Suppressor macrophage (primary cell): ENCODE results near the gene LRMDA.
"Not testable (repeated sequence)": the region's sequence is repeated elsewhere in the genome, so short reads cannot be mapped to it uniquely, and the experiment has no call there.

ENCODE experiments used
- DNase-seq, 4 experiments: peaks; one replicate each; pipeline ENCODE4 v3.0.0-alpha.2; 2020 to 2022

LRMDA gene

DNA sequence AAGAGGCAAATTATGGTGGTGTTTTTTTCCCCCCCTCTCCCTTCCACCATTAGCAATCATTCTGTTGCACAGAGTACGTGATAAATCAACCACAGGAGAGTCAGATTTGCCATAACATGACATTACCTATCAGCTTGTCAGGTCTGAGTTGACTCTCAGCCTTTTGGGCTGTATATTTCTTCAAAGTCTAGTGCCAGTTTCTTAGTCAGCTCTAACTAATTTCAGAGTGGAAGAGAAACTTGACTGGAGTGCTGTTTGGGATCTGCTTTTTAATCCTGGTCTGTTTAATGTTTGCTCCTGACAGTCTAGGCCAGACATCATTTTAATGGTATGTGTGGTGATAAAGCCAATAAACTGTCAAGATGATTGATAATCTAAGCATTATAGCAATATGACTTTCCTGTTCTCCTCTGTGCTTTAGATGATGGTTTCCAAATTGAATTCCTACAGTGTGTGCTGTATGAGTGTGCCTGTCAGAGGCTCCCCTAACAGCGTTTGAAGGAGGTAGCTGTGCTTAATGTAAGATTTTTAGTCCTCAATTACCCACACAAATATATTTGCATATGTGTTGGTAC lies 76.9 kb downstream of the LRMDA start:
- no peak for DNase-seq

DNA sequence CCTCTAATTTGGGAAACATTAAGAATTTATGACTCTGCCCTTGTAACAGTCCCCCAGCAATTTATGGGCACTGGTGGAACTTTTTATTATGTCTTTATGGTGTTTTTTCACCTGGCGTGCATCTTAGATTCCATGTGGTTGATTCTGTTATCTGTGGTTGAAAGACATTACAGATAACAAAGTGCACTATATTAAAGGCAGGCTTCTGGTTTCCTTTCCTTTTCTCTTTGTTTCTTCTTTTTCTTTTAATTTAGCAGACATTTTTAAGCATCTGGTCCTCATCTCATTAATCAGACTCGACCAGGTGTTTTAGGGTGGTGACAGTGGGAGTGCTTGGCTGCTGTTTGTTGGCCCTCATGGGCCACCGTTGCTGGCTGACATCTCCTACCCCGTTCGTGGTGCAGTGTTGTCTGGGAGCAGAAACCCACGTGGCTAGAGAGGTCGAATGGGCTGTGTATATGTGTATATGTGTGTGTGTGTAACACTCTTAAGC lies 77.4 kb downstream of the LRMDA start:
- no peak for DNase-seq

DNA sequence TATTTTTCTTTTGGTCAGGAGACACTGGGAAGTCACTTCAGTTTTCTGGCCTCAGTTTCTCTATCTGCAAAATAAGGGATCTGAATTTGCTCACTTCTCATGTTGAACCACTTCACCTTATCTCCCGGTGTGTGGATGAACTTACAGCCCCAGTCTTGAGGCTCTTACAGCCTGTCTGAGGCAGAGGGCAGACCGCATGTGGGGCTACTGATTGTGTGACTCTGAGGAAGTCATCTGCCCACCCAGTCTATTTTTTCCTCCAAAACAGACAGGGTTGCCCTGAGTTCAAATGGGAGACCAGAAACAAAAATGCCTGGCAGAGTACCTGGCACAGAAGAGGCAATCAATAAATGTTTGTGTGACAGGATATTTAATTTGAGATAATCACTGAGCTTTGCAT lies 78.3 kb downstream of the LRMDA start:
- DNase-seq: peak in 3 of 4 experiments; percentile 47 to 52 (median 48)

DNA sequence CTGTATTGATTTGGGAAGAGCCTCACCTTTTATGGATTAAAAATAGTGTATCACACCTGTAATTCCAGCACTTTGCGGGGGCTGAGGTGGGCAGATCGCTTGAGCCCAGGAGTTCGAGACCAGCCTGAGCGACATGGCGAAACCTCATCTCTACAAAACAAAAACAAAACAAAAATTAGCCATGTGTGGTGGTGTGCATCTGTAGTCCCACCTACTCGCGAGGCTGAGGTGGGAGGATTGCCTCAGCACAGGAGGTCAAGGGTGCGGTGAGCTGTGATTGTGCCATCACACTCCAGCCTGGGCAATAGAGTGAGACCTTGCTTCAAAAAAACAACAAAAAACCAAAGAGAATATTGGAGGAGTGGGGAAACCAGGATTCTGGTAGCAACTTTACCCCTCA lies 79.6 kb downstream of the LRMDA start:
- peak in 3 of 4 experiments; percentile 19 to 31 (median 30) for DNase-seq

DNA sequence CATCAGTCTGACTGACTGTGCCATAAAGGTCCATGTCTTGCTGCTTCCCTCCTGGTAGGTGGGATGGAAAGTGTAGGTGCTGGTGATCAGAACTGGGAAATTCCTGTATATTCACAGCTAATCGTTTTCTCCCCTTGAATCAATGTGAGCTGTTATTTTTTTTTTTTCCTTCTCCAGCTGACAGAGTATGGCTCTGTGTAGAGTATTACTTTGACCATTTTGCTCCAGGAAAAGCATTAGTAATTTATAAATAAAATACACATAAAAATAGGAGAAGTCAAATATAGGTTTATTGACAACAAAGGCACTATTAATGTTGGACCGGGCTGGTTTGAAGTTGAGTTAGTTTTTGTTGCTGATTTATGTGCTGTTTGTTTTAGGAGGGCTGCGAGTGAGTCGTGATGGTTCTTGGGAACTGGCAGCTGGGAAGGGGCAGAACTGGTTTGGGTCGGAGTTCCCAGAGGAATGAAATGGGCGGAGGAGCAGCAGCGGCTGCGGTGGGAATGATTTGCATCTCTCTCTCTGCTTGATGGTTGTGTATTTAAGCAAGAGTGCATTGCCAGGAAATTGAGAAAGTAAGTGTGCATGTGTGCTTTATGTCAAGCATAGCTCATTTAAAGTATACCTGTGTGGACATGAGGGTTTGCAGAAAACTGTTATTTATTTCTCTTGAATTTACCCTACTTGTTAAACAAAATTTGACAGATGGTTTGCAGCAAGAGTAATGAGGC lies 80.9 kb downstream of the LRMDA start:
- DNase-seq: no peak

DNA sequence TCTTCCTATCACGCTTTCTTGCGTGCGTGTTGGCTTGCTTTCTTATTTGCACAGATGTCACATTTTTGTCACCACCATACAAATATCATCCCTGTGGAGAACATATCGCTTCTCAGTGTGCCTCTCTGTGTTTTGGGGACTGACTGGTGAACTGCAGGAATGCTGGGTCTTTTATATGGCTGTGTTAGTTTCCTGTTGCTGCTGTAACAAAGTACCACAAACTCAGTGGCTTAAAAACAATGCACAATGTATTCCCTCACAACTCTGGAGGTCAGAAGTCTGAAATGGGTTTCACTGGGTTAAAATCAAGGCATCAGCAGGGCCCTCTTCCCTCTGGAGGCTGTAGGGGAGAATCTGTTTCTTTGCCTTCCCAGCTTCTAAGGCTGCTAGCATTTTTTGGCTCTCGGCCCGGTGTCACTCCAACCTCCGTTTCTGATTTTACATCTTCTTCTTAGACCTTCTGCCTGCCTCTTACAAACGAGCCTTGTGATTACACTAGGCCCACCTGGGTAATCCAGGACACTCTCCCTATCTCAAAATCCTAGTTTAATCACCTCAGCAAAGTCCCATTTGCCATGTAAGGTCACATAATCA lies 82.0 kb downstream of the LRMDA start:
- DNase-seq: no peak

DNA sequence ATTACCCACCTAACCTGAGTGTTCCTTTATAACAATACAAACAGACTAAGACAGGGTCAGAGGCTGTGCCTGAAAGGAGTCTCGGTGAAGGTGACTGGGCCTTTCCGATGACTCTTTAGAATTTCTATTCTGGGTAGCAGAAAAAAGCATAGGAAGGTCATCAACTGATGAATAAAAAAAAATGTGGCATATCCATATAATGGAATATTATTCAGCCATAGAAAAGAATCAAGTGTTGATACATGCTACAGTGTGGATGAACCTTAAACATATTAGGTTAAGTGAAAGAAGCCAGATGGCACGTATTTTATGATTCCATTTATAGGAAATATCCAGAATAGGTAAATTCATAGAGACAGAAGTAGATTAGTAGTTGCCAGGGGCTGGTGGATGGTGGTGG lies 83.4 kb downstream of the LRMDA start:
- no peak for DNase-seq

DNA sequence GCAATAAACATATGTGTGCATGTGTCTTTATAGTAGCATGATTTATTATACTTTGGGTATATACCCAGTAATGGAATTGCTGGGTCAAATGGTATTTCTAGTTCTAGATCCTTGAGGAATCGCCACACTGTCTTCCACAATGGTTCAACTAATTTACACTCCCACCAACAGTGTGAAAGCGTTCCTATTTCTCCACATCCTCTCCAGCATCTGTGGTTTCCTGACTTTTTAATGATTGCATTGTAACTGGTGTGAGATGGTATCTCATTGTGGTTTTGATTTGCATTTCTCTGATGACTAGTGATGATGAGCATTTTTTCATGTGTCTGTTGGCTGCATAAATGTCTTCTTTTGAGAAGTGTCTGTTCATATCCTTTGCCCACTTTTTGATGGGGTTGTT lies 84.7 kb downstream of the LRMDA start:
- DNase-seq: not testable (repeated sequence)

DNA sequence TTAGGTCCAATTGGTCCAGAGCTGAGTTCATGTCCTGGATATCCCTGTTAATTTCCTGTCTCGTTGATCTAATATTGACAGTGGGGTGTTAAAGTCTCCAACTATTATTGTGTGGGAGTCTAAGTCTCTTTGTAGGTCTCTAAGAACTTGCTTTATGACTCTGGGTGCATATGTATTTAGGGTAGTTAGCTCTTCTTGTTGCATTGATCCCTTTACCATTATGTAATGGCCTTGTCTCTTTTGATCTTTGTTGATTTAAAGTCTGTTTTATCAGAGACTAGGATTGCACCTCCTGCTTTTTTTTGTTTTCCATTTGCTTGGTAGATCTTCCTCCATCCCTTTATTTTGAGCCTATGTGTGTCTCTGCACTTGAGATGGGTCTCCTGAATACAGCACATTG lies 87.8 kb downstream of the LRMDA start:
- DNase-seq: not testable (repeated sequence)

DNA sequence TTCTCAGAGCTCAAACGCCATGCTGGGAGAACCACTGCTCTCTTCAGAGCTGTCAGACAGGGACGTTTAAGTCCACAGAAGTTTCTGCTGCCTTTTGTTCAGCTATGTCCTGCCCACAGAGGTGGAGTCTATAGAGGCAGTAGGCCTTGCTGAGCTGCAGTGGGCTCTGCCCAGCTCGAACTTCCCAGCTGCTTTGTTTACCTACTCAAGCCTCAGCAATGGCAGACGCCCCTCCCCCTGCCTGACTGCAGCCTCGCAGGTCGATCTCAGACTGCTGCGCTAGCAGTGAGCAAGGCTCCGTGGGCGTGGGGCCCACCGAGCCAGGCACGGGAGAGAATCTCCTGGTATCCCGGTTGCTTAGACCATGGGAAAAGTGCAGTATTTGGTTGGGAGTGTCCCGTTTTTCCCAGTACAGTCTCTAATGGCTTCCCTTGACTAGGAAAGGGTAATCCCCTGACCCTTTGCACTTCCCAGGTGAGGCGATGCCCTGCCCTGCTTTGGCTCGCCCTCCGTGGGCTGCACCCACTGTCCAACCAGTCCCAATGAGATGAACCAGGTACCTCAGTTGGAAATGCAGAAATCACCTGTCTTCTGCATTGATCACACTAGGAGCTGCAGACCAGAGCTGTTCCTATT lies 89.9 kb downstream of the LRMDA start:
- not testable (repeated sequence) for DNase-seq

DNA sequence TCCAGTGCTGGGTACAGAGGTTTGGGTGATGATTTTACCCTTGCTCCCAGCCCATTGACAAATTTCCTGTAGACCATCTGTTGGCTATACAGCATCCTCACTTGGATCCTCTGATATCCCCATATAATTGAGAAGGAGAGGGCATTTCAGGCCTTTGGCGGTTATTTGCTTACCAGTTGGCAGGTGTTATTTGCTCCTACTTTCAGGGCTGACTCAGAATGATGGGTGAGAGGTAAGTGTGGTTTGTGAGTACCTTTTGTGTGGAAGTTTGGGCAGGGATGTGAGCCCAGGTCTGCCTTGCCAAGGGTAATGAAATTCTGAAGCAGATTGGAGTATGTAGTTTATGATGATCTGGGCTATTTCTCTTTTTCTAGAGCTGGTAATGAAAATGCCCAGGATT lies 93.6 kb downstream of the LRMDA start:
- DNase-seq: no peak

DNA sequence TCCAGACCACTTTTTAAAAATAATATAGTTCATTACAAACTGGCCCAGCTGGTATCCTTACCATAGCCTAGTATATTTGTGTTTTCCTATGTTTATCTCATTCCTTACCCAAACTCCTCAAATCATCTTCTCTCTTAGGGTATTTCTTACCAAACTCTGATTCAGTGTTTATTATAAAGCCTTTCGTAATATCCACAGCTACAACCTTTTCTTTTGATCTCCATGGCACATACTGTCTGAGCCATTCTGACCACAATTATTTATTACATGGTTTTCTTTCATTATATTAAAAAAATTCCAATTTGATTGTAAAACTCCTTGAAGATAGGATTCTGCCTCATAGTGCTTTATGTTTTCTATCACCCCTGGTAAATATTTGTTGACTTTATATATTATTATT lies 94.2 kb downstream of the LRMDA start:
- DNase-seq: no peak

DNA sequence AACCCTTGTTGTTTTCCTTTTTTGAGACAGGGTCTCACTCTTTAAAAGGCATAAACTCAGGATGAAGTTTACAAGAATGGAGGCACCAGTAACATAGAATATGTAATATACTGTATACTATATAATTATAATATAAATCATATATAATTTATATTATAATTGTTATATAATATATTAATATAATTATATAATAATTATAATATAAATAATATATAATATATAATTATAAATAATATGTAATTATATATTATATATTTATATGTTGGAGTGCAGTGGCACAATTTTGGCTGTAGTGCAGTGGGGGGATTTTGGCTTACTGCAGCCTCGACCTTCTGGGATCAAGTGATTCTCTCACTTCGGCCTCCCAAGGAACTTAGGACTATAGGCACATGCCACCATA lies 96.1 kb downstream of the LRMDA start:
- DNase-seq: no peak

DNA sequence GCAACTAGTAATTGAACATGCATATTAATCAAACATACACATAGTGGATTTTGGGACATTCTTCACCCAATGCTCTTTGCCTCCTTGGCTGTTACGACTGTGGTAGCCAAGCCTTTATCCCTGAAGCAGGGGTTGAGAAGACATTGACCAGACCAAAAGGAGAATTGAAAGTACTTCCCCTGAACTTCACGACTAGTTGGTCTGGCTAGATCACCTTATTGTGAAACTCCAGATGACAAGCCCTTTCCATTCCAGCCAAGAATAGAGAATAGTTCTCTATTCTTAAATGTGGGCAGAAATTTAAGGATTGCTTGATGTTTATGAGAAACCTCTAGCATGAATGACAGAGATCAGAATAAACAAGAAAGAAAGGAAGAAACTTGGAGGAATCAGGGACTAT lies 97.0 kb downstream of the LRMDA start:
- DNase-seq: peak; percentile 73 to 93 (median 84)

DNA sequence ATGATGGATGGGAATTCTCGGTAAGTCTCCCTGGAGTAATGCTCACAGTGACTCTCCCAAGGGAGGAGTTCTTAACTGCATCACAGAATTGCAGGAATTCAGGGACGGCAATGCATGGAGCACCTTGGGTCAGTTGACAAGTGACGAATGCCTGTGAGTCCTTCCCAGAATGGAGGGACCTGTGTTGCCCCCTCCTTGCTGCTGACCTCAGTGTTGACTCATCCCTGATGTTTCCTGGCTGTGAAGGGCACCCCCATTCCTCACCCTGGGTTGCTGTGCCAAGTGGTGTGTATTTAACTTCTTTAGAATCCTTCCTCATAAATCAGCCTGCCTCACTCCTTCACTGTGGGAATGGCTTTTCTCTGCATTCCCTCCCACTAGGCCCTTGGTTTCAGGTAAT lies 98.9 kb downstream of the LRMDA start:
- DNase-seq: peak in 3 of 4 experiments; percentile 28 to 54 (median 37)

DNA sequence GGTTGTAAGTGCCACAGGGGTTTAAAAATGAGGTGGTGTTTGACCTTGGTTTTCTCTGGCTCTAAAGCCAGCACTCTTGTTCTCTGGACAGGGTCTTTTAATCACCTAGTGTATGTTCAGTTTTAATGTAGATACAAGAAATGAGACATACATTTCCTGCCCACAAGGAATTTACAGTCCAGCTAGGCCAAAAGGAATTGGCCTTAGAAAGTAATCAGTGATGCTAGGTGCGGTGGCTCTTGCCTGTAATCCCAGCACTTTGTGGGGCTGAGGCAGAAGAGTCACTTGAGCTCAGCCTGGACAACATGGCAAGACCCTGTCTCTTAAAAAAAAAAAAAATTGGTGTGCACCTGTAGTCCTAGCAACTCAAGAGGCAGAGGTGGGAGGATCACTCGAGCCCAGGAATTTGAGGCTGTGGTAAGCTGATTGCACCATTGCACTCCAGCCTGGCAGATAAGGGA lies 100.2 kb downstream of the LRMDA start:
- DNase-seq: no peak

DNA sequence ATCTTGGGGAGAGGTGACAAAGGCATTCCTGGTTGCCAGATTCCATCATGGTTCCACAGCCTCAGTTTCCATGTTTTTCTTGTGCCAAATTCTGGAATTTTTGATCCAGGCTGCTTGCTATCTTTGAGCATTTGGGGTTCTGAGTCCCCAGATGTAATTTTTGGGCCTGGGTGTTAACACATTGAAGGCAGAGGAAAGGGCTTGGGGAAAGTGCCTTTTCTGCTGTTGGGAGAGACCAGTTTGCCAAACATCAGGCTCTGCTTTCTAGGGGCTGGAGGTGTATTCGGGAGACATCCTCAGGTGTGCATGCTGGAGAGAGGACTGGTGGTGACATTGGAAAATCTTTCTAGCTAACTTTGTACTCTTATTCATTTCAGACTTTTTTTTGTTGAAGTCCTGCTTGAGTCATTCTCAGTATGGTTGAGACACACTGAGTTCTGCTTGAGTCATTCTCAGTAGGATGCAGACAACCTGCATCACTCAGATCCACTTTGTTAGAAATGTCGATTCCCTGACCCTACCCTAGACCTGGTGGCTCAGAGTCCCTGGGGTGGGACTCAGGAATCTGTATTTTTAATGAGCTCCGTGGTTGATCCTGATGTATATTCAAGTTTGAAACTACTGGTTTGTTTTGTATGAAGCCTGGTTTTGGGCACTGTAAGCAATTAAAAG lies 101.0 kb downstream of the LRMDA start:
- DNase-seq: peak in 3 of 4 experiments; percentile 38 to 67 (median 58)

DNA sequence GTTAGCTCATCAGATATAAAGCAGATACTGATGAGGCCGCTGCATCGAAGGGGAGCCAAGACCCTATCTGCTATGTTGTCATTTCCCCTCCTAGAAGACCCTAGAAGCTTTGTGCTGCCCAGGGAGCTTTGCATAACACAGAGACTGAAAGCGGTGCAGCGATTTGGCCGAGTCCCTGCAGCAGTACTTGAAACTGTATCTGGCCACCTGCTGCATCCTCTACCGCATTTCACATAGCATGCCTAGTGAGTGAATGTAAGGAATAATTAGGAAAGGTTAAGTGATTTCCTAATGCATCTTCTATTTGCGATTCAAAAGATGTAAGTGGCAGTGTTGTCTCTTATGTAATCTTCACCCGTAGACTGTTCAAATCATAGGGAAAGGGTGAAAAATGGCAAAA lies 106.7 kb downstream of the LRMDA start:
- peak in 1 of 4 experiments; percentile 0 for DNase-seq

DNA sequence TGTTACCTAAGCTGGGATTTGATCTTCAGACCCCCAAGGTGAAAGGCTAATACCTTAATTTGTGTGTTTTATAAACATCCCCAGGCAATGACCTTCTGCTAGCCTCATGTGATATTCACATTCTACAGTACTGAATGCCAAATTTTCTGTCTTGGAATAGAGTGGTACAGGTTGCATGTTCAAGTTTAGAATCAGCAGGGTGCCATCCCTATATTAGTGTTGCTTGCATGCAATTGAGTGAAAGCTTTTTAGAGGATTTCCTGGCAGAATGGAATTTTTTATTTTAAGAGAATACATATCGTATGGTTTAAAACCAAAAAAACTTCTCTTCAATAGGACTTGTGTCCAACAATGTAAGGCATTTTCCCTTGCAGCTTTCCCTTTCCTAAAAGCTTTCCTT lies 107.3 kb downstream of the LRMDA start:
- DNase-seq: peak in 1 of 4 experiments; percentile 0

DNA sequence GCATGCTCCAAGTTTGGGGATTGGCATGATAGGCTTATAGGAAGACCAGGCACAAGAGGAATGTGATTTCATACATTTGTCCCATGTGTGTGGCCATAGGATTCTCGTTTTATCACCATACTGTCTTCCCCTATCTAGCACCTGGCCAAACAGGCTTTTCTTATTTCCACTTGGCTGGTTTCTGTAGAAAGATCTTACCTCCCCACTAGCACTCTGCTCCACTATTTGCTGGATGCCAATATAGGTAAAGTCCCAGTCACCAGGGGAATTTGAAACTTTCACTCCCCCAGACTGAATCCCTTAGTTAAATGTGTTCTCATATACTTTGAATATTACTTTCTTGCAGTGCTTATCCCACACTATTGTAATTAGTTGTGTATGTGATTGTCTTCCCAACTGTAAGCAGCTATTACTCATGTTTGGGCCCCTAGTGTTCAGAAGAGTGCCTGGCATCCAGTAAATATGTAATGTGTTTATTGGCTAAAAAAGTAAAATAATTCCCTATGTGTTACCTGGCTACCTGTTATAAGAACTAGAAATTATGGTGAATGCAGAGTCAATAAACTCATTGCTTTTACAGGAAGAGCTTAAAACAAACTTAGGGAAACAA lies 109.0 kb downstream of the LRMDA start:
- DNase-seq: peak in 1 of 4 experiments; percentile 0

DNA sequence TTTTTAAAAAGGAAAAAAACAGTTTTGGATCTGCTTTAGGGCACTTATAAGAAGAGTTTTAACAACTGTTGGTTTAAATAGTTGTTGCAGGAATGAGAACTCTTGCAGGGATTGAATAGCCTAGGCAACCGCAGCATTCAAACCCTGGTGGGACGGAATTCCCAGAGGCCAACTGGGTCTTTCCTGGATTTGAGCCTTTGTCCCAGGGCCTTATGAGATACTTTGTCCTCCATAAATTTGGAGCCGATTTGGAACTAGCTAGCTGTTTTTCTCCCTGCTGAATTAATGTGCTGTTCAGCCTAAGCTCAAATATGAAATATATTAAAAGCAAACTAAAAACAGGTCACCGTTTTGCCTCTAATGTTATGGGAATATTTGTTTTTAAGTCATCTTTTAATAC lies 109.6 kb downstream of the LRMDA start:
- no peak for DNase-seq

DNA sequence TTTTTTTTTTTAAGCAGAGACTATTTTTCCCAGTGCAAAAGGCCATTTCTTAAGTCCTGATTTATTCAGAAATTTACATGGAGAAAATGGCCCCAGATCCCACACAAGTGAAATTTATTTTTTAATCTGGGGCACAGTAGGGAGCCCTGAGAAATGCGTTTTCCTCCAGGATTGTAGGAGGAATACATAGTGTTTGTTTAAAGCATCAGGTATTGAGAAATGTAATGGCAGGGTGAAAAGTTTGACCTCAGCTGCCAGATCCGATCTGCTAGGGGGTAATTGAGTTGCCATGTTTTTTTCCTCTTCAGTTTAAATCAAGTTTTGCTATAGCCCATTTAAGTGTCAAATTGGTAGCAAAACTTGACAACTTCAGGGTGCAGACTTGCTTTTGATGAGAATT lies 110.0 kb downstream of the LRMDA start:
- peak in 1 of 4 experiments; percentile 0 for DNase-seq
